H9 (cell line): Measurements from ENCODE around the gene CAPN12. TPM values are rescaled to one million over a fixed set of nuclear protein-coding genes. Genes with fewer than 3 reads are reported as not detected.
"Not testable (repeated sequence)": the region's sequence is repeated elsewhere in the genome, so short reads cannot be mapped to it uniquely, and the experiment has no call there.

Experiments
- DNase-seq: peaks from one replicate; pipeline ENCODE4 v3.0.0-alpha.2; 2017
- H2AFZ ChIP-seq: one replicate; pipeline ENCODE4 v1.6.1; 2013; ENCODE audit warnings: mild to moderate bottlenecking, low read length, control low read depth, moderate library complexity
- H2AK5ac ChIP-seq: 2 replicates; pipeline ENCODE4 v1.6.1; 2013; ENCODE audit warnings: low read length, control low read depth, mixed read lengths; ENCODE audit not compliant: insufficient read length
- H2BK120ac ChIP-seq: one replicate; pipeline ENCODE4 v1.6.1; 2013; ENCODE audit warnings: low read depth, mild to moderate bottlenecking, low read length, control low read depth, inconsistent platforms; ENCODE audit not compliant: poor library complexity, severe bottlenecking
- H2BK12ac ChIP-seq: 2 replicates; pipeline ENCODE4 v1.6.1; 2013; ENCODE audit warnings: low read length, control low read depth, mixed read lengths, low read depth; ENCODE audit not compliant: insufficient read length
- H2BK15ac ChIP-seq: 2 replicates; pipeline ENCODE4 v1.6.1; 2013; ENCODE audit warnings: low read depth, low read length, control low read depth
- H2BK20ac ChIP-seq: one replicate; pipeline ENCODE4 v1.6.1; 2013; ENCODE audit warnings: low read depth, mild to moderate bottlenecking, low read length, control low read depth, inconsistent platforms; ENCODE audit not compliant: poor library complexity, severe bottlenecking
- H2BK5ac ChIP-seq: 2 replicates; pipeline ENCODE4 v1.6.1; 2013; ENCODE audit warnings: low read length, control low read depth, mixed read lengths; ENCODE audit not compliant: insufficient read length
- H3K14ac ChIP-seq: 2 replicates; pipeline ENCODE4 v1.6.1; 2013; ENCODE audit warnings: low read length, control low read depth; ENCODE audit not compliant: insufficient read depth
- H3K18ac ChIP-seq: 2 replicates; pipeline ENCODE4 v1.6.1; 2013; ENCODE audit warnings: low read depth, mild to moderate bottlenecking, mixed read lengths, low read length, control low read depth; ENCODE audit not compliant: insufficient read length
- H3K23ac ChIP-seq: 2 replicates; pipeline ENCODE4 v1.6.1; 2013; ENCODE audit warnings: low read length, control low read depth, mixed read lengths, low read depth; ENCODE audit not compliant: insufficient read length
- H3K23me2 ChIP-seq: 2 replicates; pipeline ENCODE4 v1.6.1; 2013; ENCODE audit warnings: low read depth, mild to moderate bottlenecking, mixed read lengths, low read length, control low read depth; ENCODE audit not compliant: insufficient read length, poor library complexity, severe bottlenecking
- H3K27ac ChIP-seq: 2 replicates; pipeline ENCODE4 v1.5.1; 2013; ENCODE audit warnings: low read length, control low read depth, mixed read lengths, low read depth; ENCODE audit not compliant: insufficient read length
- H3K27me3 ChIP-seq: 2 replicates; pipeline ENCODE4 v1.6.1; 2013; ENCODE audit warnings: low read length, control low read depth, inconsistent platforms; ENCODE audit not compliant: insufficient read depth
- H3K4ac ChIP-seq: 2 replicates; pipeline ENCODE4 v1.6.1; 2013; ENCODE audit warnings: low read depth, mild to moderate bottlenecking, control low read depth, inconsistent platforms, low read length, moderate library complexity
- H3K4me1 ChIP-seq: 2 replicates; pipeline ENCODE4 v1.6.1; 2013; ENCODE audit warnings: low read length, control low read depth, inconsistent platforms; ENCODE audit not compliant: insufficient read depth
- H3K4me2 ChIP-seq: 2 replicates; pipeline ENCODE4 v1.6.1; 2013; ENCODE audit warnings: low read length, control low read depth, mixed read lengths; ENCODE audit not compliant: insufficient read length, insufficient read depth
- H3K56ac ChIP-seq: 2 replicates; pipeline ENCODE4 v1.6.1; 2013; ENCODE audit warnings: low read depth, mild to moderate bottlenecking, mixed read lengths, low read length, control low read depth; ENCODE audit not compliant: insufficient read length
- H3K79me1 ChIP-seq: 2 replicates; pipeline ENCODE4 v1.6.1; 2013; ENCODE audit warnings: low read depth, mild to moderate bottlenecking, moderate library complexity, low read length, control low read depth, inconsistent platforms; ENCODE audit not compliant: insufficient read depth, poor library complexity, severe bottlenecking
- H3K79me2 ChIP-seq: 2 replicates; pipeline ENCODE4 v1.6.1; 2013; ENCODE audit warnings: low read length, control low read depth, inconsistent platforms; ENCODE audit not compliant: insufficient read depth
- H3K9ac ChIP-seq: 2 replicates; pipeline ENCODE4 v1.6.1; 2013; ENCODE audit warnings: low read length, control low read depth, mixed read lengths; ENCODE audit not compliant: insufficient read length; ENCODE audit errors: extremely low read depth
- H3K9me3 ChIP-seq: one replicate; pipeline ENCODE4 v1.6.1; 2013; ENCODE audit warnings: low read depth, low read length, inconsistent platforms; ENCODE audit not compliant: control insufficient read depth
- H3T11ph ChIP-seq: one replicate; pipeline ENCODE4 v1.6.1; 2013; ENCODE audit warnings: mild to moderate bottlenecking, low read length, control low read depth, inconsistent platforms
- H4K20me1 ChIP-seq: one replicate; pipeline ENCODE4 v1.6.1; 2013; ENCODE audit not compliant: control insufficient read depth, insufficient read length, insufficient read depth
- H4K5ac ChIP-seq: 2 replicates; pipeline ENCODE4 v1.6.1; 2013; ENCODE audit warnings: low read depth, mild to moderate bottlenecking, mixed read lengths, low read length, control low read depth; ENCODE audit not compliant: insufficient read length
- H4K8ac ChIP-seq: replicated peaks from 2 replicates; pipeline ENCODE4 v1.6.1; 2013; ENCODE audit warnings: low read length, control low read depth, mixed read lengths, low read depth; ENCODE audit not compliant: insufficient read length
- H4K91ac ChIP-seq: 2 replicates; pipeline ENCODE4 v1.6.1; 2013; ENCODE audit warnings: low read depth, mild to moderate bottlenecking, moderate library complexity, mixed read lengths, low read length, control low read depth; ENCODE audit not compliant: insufficient read length
- H3K27ac Mint-ChIP-seq, 3 experiments: 2 replicates in 2 of 3; 3 replicates in 1 of 3; pipeline ENCODE4 v1.8.0; 2020 to 2021; ENCODE audit warnings: mixed read lengths in 3 of 3, mild to moderate bottlenecking in 1 of 3, moderate library complexity in 1 of 3
- H3K27me3 Mint-ChIP-seq: 2 replicates; pipeline ENCODE4 v1.8.0; 2021; ENCODE audit warnings: low read depth, mild to moderate bottlenecking, moderate library complexity, mixed read lengths
- H3K36me3 Mint-ChIP-seq, 3 experiments: 2 replicates in 2 of 3; 3 replicates in 1 of 3; pipeline ENCODE4 v1.8.0; 2020 to 2021; ENCODE audit warnings: low read depth in 3 of 3, mixed read lengths in 3 of 3; ENCODE audit not compliant: insufficient read depth in 1 of 3
- H3K4me1 Mint-ChIP-seq, 2 experiments: 2 replicates each; pipeline ENCODE4 v1.8.0; 2020; ENCODE audit warnings: mixed read lengths in 2 of 2
- H3K4me3 Mint-ChIP-seq, 2 experiments: 2 replicates in 1 of 2; 3 replicates in 1 of 2; pipeline ENCODE4 v1.8.0; 2020 to 2021; ENCODE audit warnings: mild to moderate bottlenecking in 2 of 2, mixed read lengths in 2 of 2, moderate library complexity in 1 of 2
- H3K9me3 Mint-ChIP-seq, 2 experiments: 2 replicates in 1 of 2; 3 replicates in 1 of 2; pipeline ENCODE4 v1.8.0; 2020; ENCODE audit warnings: mild to moderate bottlenecking in 2 of 2, mixed read lengths in 2 of 2, moderate library complexity in 1 of 2
- CTCF ChIP-seq: fragments of 200-600 bp; sonication (generic); conservative IDR thresholded peaks from 3 replicates; pipeline ENCODE4 v1.8.0; 2021; ENCODE audit warnings: antibody characterized with exemption, mild to moderate bottlenecking
- WGBS: extraction: QIAGEN DNeasy Blood & Tissue Kit; methylation state at CpG from one replicate; pipeline ENCODE4 v1.1.7; 2013; ENCODE audit warnings: missing lambda C conversion rate, low lambda C conversion rate, mixed read lengths; ENCODE audit not compliant: insufficient read length; ENCODE audit errors: extremely low coverage; 5-methylcytosine and 5-hydroxymethylcytosine counted together
- total RNA-seq: library from RNA; stranded (reverse); gene quantifications from 2 replicates; pipeline ENCODE4 v1.2.1, GENCODE V29; 2021

Gene CAPN12
- total RNA-seq, 1 experiment from 2014 or later = 10.5 TPM

DNA sequence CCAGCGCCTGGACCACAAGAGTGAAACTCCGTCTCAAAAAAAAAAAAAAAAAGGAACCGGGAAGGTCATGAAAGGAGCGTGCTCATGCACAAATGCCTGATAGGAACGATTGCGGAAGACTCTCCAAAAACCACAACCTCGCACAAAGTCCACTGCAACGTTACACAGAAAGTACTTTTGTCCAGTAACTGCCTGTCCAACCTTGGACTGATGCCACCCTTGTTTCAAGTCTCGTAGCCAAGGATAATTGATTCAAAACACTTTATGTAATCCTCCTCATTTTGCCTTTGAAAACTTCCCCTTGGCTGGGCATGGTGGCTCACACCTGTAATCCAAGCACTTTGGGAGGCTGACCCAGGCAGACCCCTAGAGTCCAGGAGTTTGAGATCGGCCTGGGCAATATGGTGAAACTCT, 15.3 kb upstream of the CAPN12 start:
- H3K27me3 ChIP-seq = no peaks in the 10 kb centered on the region
- no peak overlapping the region for H3K27ac Mint-ChIP-seq

DNA sequence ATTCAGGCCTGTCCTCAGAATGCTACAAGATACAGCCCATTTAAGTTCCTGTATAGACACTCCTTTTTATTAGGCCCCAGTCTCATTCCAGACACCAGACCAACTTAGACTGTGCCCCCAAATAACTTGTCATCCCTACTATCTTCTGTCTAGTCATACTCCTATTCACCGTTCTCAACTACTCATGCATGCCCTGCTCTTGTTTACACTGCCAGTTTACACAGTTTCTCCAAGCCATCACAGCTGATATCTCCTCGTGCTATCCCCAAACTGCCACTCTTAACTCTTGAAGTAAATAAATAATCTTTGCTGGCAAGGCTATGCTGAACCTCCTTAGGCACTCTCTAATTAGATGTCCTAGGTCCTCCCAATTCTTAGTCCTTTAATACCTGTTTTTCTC, 9.9 kb upstream of the CAPN12 start:
- not testable (repeated sequence) for H3K27me3 ChIP-seq, H2BK20ac ChIP-seq, H3K4me1 Mint-ChIP-seq, H3K36me3 Mint-ChIP-seq, H3K27ac Mint-ChIP-seq, H3K9ac ChIP-seq, H3K14ac ChIP-seq, H3T11ph ChIP-seq, H2BK15ac ChIP-seq, H3K56ac ChIP-seq, H4K8ac ChIP-seq, H4K5ac ChIP-seq, H2AFZ ChIP-seq, H2AK5ac ChIP-seq, H2BK12ac ChIP-seq, H3K27ac ChIP-seq, H3K4me3 Mint-ChIP-seq, H2BK120ac ChIP-seq, H3K18ac ChIP-seq, H2BK5ac ChIP-seq, H3K79me1 ChIP-seq, H3K9me3 ChIP-seq, DNase-seq, H3K4ac ChIP-seq, H4K20me1 ChIP-seq, H4K91ac ChIP-seq, H3K23ac ChIP-seq, H3K79me2 ChIP-seq, H3K9me3 Mint-ChIP-seq, H3K23me2 ChIP-seq, H3K4me1 ChIP-seq, H3K4me2 ChIP-seq
- peaks cover 21% of the 10 kb centered on the region for H3K27me3 Mint-ChIP-seq
- WGBS = no CpG with 5 or more reads among the region's 2 CpGs

More for the DNA sequence above, 15.3 kb upstream of the CAPN12 start:
- no peak overlapping the region for H2AFZ ChIP-seq
- H3K4me3 Mint-ChIP-seq = no peak overlapping the region
- H3K9me3 Mint-ChIP-seq = no peaks in the 10 kb centered on the region
- H3K9ac ChIP-seq = no peak overlapping the region
- no peak overlapping the region for H2BK20ac ChIP-seq
- H3K23ac ChIP-seq = no peak overlapping the region
- H3K4me1 Mint-ChIP-seq = no peaks in the 10 kb centered on the region
- no peak for TF ChIP-seq CTCF
- no CpG with 5 or more reads among the region's 10 CpGs for WGBS
- H4K20me1 ChIP-seq = no peaks in the 10 kb centered on the region
- H3K9me3 ChIP-seq = no peaks in the 10 kb centered on the region
- H3K4me1 ChIP-seq = no peaks in the 10 kb centered on the region
- no peak overlapping the region for H3K18ac ChIP-seq
- H3K27me3 Mint-ChIP-seq = no peaks in the 10 kb centered on the region; the same call in none of the 2 replicates
- no peaks in the 10 kb centered on the region for H3K36me3 Mint-ChIP-seq
- no peak overlapping the region for H2BK5ac ChIP-seq
- H3K56ac ChIP-seq = no peak overlapping the region
- H2BK120ac ChIP-seq = no peak overlapping the region
- H3K27ac ChIP-seq = no peak overlapping the region
- H2AK5ac ChIP-seq = no peak overlapping the region
- no peak for DNase-seq
- H4K8ac ChIP-seq = no peak overlapping the region
- H2BK15ac ChIP-seq = no peak overlapping the region
- H3K4ac ChIP-seq = no peak overlapping the region
- no peak overlapping the region for H2BK12ac ChIP-seq
- H3K14ac ChIP-seq = no peak overlapping the region
- H4K5ac ChIP-seq = no peak overlapping the region
- no peaks in the 10 kb centered on the region for H3K79me2 ChIP-seq
- no peak overlapping the region for H3K4me2 ChIP-seq
- H3K79me1 ChIP-seq = no peaks in the 10 kb centered on the region
- no peaks in the 10 kb centered on the region for H3K23me2 ChIP-seq
- H4K91ac ChIP-seq = no peak overlapping the region
- no peak overlapping the region for H3T11ph ChIP-seq
